ENCODE results near the gene GSTO1. TPM values are rescaled to one million over a fixed set of nuclear protein-coding genes. Genes with fewer than 3 reads are reported as not detected.
A peak's percentile ranks its signal among the peaks of the same experiment; 100 is the strongest.

GSTO1 gene
- total and polyA plus RNA-seq, 2 experiments from 2014 or later: 52.5 to 182 TPM

- no peak for TF ChIP-seq ZNF462 (CRISPR knock-in tag; IDR thresholded peaks at IDR 0.05)
Measured at GRCh38 chr10:104304927-104305326, 50.2 kb downstream of the GSTO1 start (continued).

- Histone ChIP-seq H2AFZ (no peak overlapping the region), H3K79me2 (replicated peaks; ENCODE audit: insufficient read depth) (no peaks in the 10 kb centered on the region), H3K9me2 (ENCODE audit: insufficient read depth) (peaks cover 6% of the 10 kb centered on the region; the same call in 1 of the 2 replicates), H3K4me1 (ENCODE audit: insufficient read depth) (no peaks in the 10 kb centered on the region), H3K36me3 (ENCODE audit: insufficient read depth) (peaks cover 6% of the 10 kb centered on the region; the same call in 1 of the 2 replicates), H4K20me1 (replicated peaks; ENCODE audit: insufficient read depth) (peaks cover 7% of the 10 kb centered on the region), H3K4me3 (no peak overlapping the region), H3K27me3 (ENCODE audit: insufficient read depth) (no peaks in the 10 kb centered on the region), H3K27ac (ENCODE audit: low read depth) (no peak overlapping the region), H3F3A (replicated peaks; ENCODE audit: low read depth) (no peaks in the 10 kb centered on the region), H3K4me2 (no peak overlapping the region)
- ATAC-seq (peak; percentile 54), DNase-seq (ENCODE audit: low spot score) (peak; percentile 65)
- H3K9me3 Mint-ChIP-seq: peaks cover 27% of the 10 kb centered on the region
- no peak for TF ChIP-seq REST (IDR thresholded peaks at IDR 0.05; ENCODE audit: unreplicated experiment)
- H3K27me3 Mint-ChIP-seq (ENCODE audit: insufficient read depth, low read depth, poor library complexity): peaks cover 11% of the 10 kb centered on the region
- H3K36me3 Mint-ChIP-seq (ENCODE audit: low read depth): peaks cover 30% of the 10 kb centered on the region
- peaks cover 16% of the 10 kb centered on the region for H3K4me1 Mint-ChIP-seq
- H3K4me3 Mint-ChIP-seq: no peak overlapping the region
- H3K27ac Mint-ChIP-seq: no peak overlapping the region
Measured at GRCh38 chr10:104306897-104307296, 52.2 kb downstream of the GSTO1 start.

Measured in GM23338 (cell line).